Spleen (tissue), 7 donors: Measurements from ENCODE around the gene PRKCA.

Source experiments
- POLR2AphosphoS5 ChIP-seq, 3 donors: sonication (generic); formaldehyde crosslinking; IDR thresholded peaks; one replicate each; pipeline ENCODE4 v1.5.1; 2017; ENCODE audit warnings: antibody characterized with exemption in 3 of 3
- TF ChIP-seq, protein P1 (sequence below), 11 experiments: fragments of 200-600 bp in 7 of 11; fragments of 450-650 bp in 4 of 11; sonication (generic) in 4 of 11; IDR thresholded peaks in 8 of 11; conservative IDR thresholded peaks in 3 of 11; 1 replicate in 7 of 11; 2 replicates in 4 of 11; pipeline versions ENCODE4 v1.4.0 to v1.8.0; 2016 to 2021; ENCODE audit warnings: antibody characterized with exemption in 11 of 11, inconsistent platforms in 4 of 11, mild to moderate bottlenecking in 1 of 11
- donor health status: DM: no; HTN: no; CAD: no; lungs with moderate emphysema.
- donor health status: DM: no; HTN: no; CAD: no.
- donor health status: DM: no; HTN: no; CAD: no.

GRCh38 chr17:66610361-66611133 is 308.1 kb downstream of the PRKCA start:
- TF ChIP-seq, protein P1, sequence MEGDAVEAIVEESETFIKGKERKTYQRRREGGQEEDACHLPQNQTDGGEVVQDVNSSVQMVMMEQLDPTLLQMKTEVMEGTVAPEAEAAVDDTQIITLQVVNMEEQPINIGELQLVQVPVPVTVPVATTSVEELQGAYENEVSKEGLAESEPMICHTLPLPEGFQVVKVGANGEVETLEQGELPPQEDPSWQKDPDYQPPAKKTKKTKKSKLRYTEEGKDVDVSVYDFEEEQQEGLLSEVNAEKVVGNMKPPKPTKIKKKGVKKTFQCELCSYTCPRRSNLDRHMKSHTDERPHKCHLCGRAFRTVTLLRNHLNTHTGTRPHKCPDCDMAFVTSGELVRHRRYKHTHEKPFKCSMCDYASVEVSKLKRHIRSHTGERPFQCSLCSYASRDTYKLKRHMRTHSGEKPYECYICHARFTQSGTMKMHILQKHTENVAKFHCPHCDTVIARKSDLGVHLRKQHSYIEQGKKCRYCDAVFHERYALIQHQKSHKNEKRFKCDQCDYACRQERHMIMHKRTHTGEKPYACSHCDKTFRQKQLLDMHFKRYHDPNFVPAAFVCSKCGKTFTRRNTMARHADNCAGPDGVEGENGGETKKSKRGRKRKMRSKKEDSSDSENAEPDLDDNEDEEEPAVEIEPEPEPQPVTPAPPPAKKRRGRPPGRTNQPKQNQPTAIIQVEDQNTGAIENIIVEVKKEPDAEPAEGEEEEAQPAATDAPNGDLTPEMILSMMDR (IDR thresholded peaks at IDR 0.05 in 8 of 11, conservative IDR thresholded peaks at IDR 0.05 in 3 of 11) = no peak
- no peak for TF ChIP-seq POLR2AphosphoS5 (IDR thresholded peaks at IDR 0.05)
